Right atrium auricular region (tissue), 2 donors: Measurements from ENCODE around the gene BABAM2. TPM values are rescaled to one million over a fixed set of nuclear protein-coding genes. Genes with fewer than 3 reads are reported as not detected.

Experiments
- DNase-seq: peaks from one replicate; pipeline ENCODE4 v3.0.0-alpha.2; 2019; ENCODE audit warnings: low spot score
- H3K27ac ChIP-seq, 2 donors: fragments of 200-600 bp; sonication (generic); 1 replicate in 1 of 2; 2 replicates in 1 of 2; pipeline ENCODE4 v1.5.1; 2016 to 2019
- H3K27me3 ChIP-seq, 2 donors: fragments of 200-600 bp; sonication (generic); one replicate each; pipeline versions ENCODE4 v1.5.1 to v1.6.0; 2017 to 2019
- H3K36me3 ChIP-seq: fragments of 200-600 bp; sonication (generic); one replicate; pipeline ENCODE4 v1.5.1; 2016
- H3K4me1 ChIP-seq, 2 donors: fragments of 200-600 bp; sonication (generic); one replicate each; pipeline versions ENCODE4 v1.5.1 to v1.6.0; 2017 to 2019
- H3K4me3 ChIP-seq, 2 donors: fragments of 200-600 bp; sonication (generic); 1 replicate in 1 of 2; 2 replicates in 1 of 2; pipeline ENCODE4 v1.5.1; 2017 to 2019; ENCODE audit warnings: mild to moderate bottlenecking in 1 of 2, moderate library complexity in 1 of 2
- H3K9me3 ChIP-seq, 2 donors: fragments of 200-600 bp; sonication (generic); one replicate each; pipeline ENCODE4 v1.5.1; 2019
- total RNA-seq, 2 donors: library from RNA; depleted of rRNA; stranded (reverse); fragments of >200 nt; gene quantifications; one replicate each; pipeline ENCODE4 v1.1.0, GENCODE V29; 2016
- TF ChIP-seq, protein P1 (sequence below), 2 donors: fragments of 200-600 bp; sonication (generic); IDR thresholded peaks; one replicate each; pipeline ENCODE4 v1.5.1; 2019; ENCODE audit warnings: antibody characterized with exemption in 2 of 2

Gene BABAM2
- total RNA-seq, 2 donors from 2014 or later = 58.8 to 60.6 TPM

- Histone ChIP-seq H3K36me3 (no peaks in the 10 kb centered on the region), H3K4me3 (no peak overlapping the region), H3K27me3 (no peaks in the 10 kb centered on the region), H3K9me3 (no peaks in the 10 kb centered on the region), H3K27ac (peak overlapping the region; percentile 96 to 98), H3K4me1 (peaks cover 0 to 24% of the 10 kb centered on the region in 2 donors)
- DNase-seq = no peak
- TF ChIP-seq, protein P1, sequence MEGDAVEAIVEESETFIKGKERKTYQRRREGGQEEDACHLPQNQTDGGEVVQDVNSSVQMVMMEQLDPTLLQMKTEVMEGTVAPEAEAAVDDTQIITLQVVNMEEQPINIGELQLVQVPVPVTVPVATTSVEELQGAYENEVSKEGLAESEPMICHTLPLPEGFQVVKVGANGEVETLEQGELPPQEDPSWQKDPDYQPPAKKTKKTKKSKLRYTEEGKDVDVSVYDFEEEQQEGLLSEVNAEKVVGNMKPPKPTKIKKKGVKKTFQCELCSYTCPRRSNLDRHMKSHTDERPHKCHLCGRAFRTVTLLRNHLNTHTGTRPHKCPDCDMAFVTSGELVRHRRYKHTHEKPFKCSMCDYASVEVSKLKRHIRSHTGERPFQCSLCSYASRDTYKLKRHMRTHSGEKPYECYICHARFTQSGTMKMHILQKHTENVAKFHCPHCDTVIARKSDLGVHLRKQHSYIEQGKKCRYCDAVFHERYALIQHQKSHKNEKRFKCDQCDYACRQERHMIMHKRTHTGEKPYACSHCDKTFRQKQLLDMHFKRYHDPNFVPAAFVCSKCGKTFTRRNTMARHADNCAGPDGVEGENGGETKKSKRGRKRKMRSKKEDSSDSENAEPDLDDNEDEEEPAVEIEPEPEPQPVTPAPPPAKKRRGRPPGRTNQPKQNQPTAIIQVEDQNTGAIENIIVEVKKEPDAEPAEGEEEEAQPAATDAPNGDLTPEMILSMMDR (IDR thresholded peaks at IDR 0.05) = no peak
Observed at GRCh38 chr2:27888790-27889189, 1.7 kb upstream of the BABAM2 start.

DNA sequence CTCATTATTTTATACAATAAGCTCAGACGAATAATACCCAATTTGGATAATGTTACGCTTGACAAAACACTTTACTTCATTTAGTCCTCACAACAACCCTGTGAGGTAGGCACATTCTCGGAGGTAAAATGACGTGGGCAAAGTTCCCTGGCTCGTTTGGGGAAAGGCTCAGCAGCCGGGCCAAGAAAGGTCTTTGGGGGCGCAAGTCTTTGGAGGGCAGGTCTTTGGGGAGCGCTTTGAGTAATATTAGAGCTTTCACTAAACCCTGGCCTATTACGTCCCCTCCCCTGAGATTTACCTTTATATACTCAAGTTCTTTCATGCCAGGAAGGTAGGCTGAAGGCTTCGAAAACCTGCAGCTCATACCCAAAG is 769 bp upstream of the BABAM2 start:
- Histone ChIP-seq H3K4me3 (peak overlapping the region; percentile 77), H3K27ac (peak overlapping the region; percentile 96 to 98), H3K27me3 (no peaks in the 10 kb centered on the region), H3K4me1 (peaks cover 0 to 22% of the 10 kb centered on the region in 2 donors), H3K36me3 (no peaks in the 10 kb centered on the region), H3K9me3 (no peaks in the 10 kb centered on the region)
- TF ChIP-seq, protein P1 (IDR thresholded peaks at IDR 0.05) = no peak
- DNase-seq = no peak

DNA sequence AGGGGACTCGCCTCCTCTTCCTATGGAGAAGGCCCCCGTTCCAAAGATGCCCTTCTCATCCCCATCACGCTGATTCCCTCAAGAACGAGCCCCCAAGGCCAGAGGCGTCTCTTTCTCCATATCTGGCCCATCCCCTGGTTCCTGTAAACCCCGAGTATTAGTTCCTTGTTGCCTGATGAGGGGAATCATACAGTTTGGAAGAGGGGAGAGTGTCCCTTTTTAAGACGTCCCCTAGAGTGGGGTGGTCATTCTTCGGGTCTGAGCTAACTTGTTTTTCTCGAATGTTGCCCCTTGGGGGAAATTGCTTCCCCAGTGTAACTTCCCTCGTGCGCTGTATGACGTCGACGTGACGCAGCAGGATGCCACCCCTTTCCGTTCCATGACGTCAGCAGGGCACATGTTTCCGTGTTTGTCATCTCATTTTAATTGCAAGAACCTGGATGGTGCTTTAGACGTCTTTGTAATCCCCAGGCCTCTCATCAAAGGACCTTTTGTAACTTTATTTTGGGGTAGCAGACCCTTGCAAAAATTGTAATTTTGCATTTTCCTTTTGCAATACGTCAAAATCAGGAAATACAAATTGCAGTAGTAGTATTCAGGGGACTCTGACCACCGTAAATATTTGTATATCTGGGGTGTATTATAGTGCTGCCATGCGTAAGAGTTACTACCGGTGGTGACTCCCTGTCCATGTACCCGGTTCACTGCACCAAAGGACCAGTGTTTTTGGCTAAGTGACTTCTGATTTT is 569 bp downstream of the BABAM2 start:
- DNase-seq = peak; percentile 92
- TF ChIP-seq, protein P1 (IDR thresholded peaks at IDR 0.05) = no peak
- no peaks in the 10 kb centered on the region for H3K27me3 ChIP-seq
- H3K36me3 ChIP-seq = no peaks in the 10 kb centered on the region
- no peaks in the 10 kb centered on the region for H3K9me3 ChIP-seq
- peaks cover 0 to 16% of the 10 kb centered on the region in 2 donors for H3K4me1 ChIP-seq
- peak overlapping the region; percentile 77 for H3K4me3 ChIP-seq
- H3K27ac ChIP-seq = peak overlapping the region; percentile 96 to 98

DNA sequence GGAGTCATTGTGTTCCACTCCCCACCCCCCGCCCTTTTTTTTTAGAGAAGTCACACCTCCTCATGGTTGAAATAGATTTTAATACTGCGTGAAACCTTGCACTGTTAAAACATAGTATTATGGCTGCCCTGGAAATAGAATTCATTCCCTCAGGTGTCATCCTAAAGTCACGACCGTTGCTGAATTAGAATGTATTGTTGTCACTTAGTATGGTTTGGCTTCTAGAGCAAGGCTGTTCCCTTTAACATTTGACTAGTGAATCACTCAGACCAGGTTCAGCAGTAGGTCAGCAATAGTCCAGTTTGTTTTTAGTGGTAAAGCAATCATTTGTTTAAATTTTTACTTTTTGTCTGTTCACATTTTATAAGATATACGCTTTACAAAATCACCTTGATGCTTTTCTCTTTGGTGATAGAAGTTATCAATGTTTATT is 1.2 kb downstream of the BABAM2 start:
- peak overlapping the region; percentile 96 to 98 for H3K27ac ChIP-seq
- no peaks in the 10 kb centered on the region for H3K36me3 ChIP-seq
- no peaks in the 10 kb centered on the region for H3K27me3 ChIP-seq
- no peak for DNase-seq
- TF ChIP-seq, protein P1 (IDR thresholded peaks at IDR 0.05) = no peak
- no peak overlapping the region for H3K4me3 ChIP-seq
- H3K9me3 ChIP-seq = no peaks in the 10 kb centered on the region
- H3K4me1 ChIP-seq = peaks cover 0 to 16% of the 10 kb centered on the region in 2 donors

GRCh38 chr2:27893006-27893405 is 2.5 kb downstream of the BABAM2 start:
- no peak for DNase-seq
- Histone ChIP-seq H3K4me3 (no peak overlapping the region), H3K9me3 (no peaks in the 10 kb centered on the region), H3K36me3 (no peaks in the 10 kb centered on the region), H3K4me1 (peaks cover 0 to 16% of the 10 kb centered on the region in 2 donors), H3K27me3 (no peaks in the 10 kb centered on the region), H3K27ac (no peak overlapping the region)
- TF ChIP-seq, protein P1 (IDR thresholded peaks at IDR 0.05) = no peak

GRCh38 chr2:27897717-27898116 is 7.2 kb downstream of the BABAM2 start:
- TF ChIP-seq, protein P1 (IDR thresholded peaks at IDR 0.05) = no peak
- H3K9me3 ChIP-seq = no peaks in the 10 kb centered on the region
- H3K4me1 ChIP-seq = no peaks in the 10 kb centered on the region
- no peaks in the 10 kb centered on the region for H3K27me3 ChIP-seq
- H3K27ac ChIP-seq = no peak overlapping the region
- no peak for DNase-seq
- H3K36me3 ChIP-seq = no peaks in the 10 kb centered on the region
- no peak overlapping the region for H3K4me3 ChIP-seq
